Right ventricle myocardium superior (tissue), 1 donor: ENCODE data around the gene F10. TPM values are rescaled to one million over a fixed set of nuclear protein-coding genes. Genes with fewer than 3 reads are reported as not detected.

Experiments
- ATAC-seq: fragments of 200-7000 bp; cut with Tn5 transposase; one replicate; pipeline ENCODE4 v1.9.1; 2020; ENCODE audit warnings: mild to moderate bottlenecking; ENCODE audit not compliant: poor library complexity
- DNase-seq: peaks from one replicate; pipeline ENCODE4 v3.0.0-alpha.2; 2020
- intact Hi-C: fragments of 100-400 bp; cut with DNase I; formaldehyde crosslinking; loops from one replicate; pipeline ENCODE4 v1.11.2; 2022
- total RNA-seq: library from RNA; stranded (reverse); fragmentation: NEBNext Ultra II Directional; extraction: Animal tissue kit (Norgen Biotek cat#: 25700); gene quantifications from one replicate; pipeline ENCODE4 v1.2.1, GENCODE V29; 2021
- donor health status: DM: no; HTN: yes; CAD: no; lungs with severe emphysema.

The F10 gene
- total RNA-seq, 1 donor from 2014 or later, result 4.5 TPM

GRCh38 chr13:113123226-113124201 is 915 bp downstream of the F10 start:
- DNase-seq (no peak), ATAC-seq (no peak)
- intact Hi-C loops, result no loop called here

GRCh38 chr13:113124211-113124970 is 1.8 kb downstream of the F10 start:
- DNase-seq (no peak), ATAC-seq (no peak)
- intact Hi-C loops, result no loop called here

- DNase-seq (no peak), ATAC-seq (no peak)
- intact Hi-C loops, result no loop called here
Observed at GRCh38 chr13:113125506-113126264, 3.1 kb downstream of the F10 start.

- DNase-seq, result no peak
- intact Hi-C loops, result no loop called here
- ATAC-seq, result no peak
Observed at GRCh38 chr13:113126265-113127150, 3.9 kb downstream of the F10 start.

GRCh38 chr13:113129480-113129879 is 6.9 kb downstream of the F10 start:
- intact Hi-C loops, result no loop called here
- ATAC-seq, result peak; percentile 37
- DNase-seq, result no peak

- peak; percentile 60 for DNase-seq
- intact Hi-C loops, result no loop called here
- ATAC-seq, result peak; percentile 73
Observed at GRCh38 chr13:113129921-113130750, 7.5 kb downstream of the F10 start.

- intact Hi-C loops, result no loop called here
- no peak for DNase-seq
- ATAC-seq, result no peak
Observed at GRCh38 chr13:113135281-113135760, 12.7 kb downstream of the F10 start.

- ATAC-seq (no peak), DNase-seq (no peak)
- intact Hi-C loops, result no loop called here
Observed at GRCh38 chr13:113137691-113138298, 15.2 kb downstream of the F10 start.

GRCh38 chr13:113138792-113139551 is 16.4 kb downstream of the F10 start:
- DNase-seq (no peak), ATAC-seq (no peak)
- intact Hi-C loops, result no loop called here

GRCh38 chr13:113139577-113139976 is 17.0 kb downstream of the F10 start:
- intact Hi-C loops, result no loop called here

GRCh38 chr13:113140677-113141600 is 18.3 kb downstream of the F10 start:
- DNase-seq (no peak), ATAC-seq (no peak)
- intact Hi-C loops, result no loop called here

More at GRCh38 chr13:113139577-113139976, 17.0 kb downstream of the F10 start:
- ATAC-seq, result no peak
- DNase-seq, result no peak

- DNase-seq, result no peak
- no peak for ATAC-seq
Observed at GRCh38 chr13:113141601-113141970, 19.0 kb downstream of the F10 start.

GRCh38 chr13:113142876-113143275 is 20.3 kb downstream of the F10 start:
- intact Hi-C loops, result no loop called here
- DNase-seq (no peak), ATAC-seq (no peak)

More at GRCh38 chr13:113141601-113141970, 19.0 kb downstream of the F10 start:
- intact Hi-C loops, result no loop called here

GRCh38 chr13:113143466-113144254 is 21.1 kb downstream of the F10 start:
- ATAC-seq (no peak), DNase-seq (no peak)
- intact Hi-C loops, result no loop called here
